ENCODE measurements around the gene PABPN1L. TPM values are rescaled to one million over a fixed set of nuclear protein-coding genes. Genes with fewer than 3 reads are reported as not detected.

The PABPN1L gene
- total RNA-seq, 6 experiments from 2014 or later, result 0.37 TPM; not detected in 5

- no CpG with 5 or more reads among the region's 19 CpGs for WGBS (ENCODE audit: insufficient coverage, low coverage, low lambda C conversion rate, missing lambda C conversion rate)
- no peak for TF ChIP-seq POLR2A (IDR thresholded peaks at IDR 0.05)
- TF ChIP-seq CTCF (IDR thresholded peaks at IDR 0.05), result no peak
- peaks cover 0 to 6% (median 3%) of the 10 kb centered on the region in 4 donors for H3K4me1 ChIP-seq
- DNase-seq, result no peak
- H3K27ac ChIP-seq, result no peak overlapping the region
- H3K9me3 ChIP-seq, result no peaks in the 10 kb centered on the region
- H3K27me3 ChIP-seq, result no peaks in the 10 kb centered on the region
- H3K36me3 ChIP-seq, result peaks cover 0 to 29% (median 5%) of the 10 kb centered on the region in 4 donors
- no peak overlapping the region for H3K4me3 ChIP-seq
- no peak for ATAC-seq
- intact Hi-C loops (cut with DNase I), result loop anchor here in 1 of 2 donors (10.0 kb wide), 1 partner anchor 47 kb away; the partner anchor contains the start of gene APRT
Observed at GRCh38 chr16:88861359-88861758, 5.1 kb downstream of the PABPN1L start.

GRCh38 chr16:88859381-88860091 is 6.9 kb downstream of the PABPN1L start:
- no peak for ATAC-seq
- 89% methylated on average over 14 of the region's 20 CpGs for WGBS (ENCODE audit: insufficient coverage, low coverage, low lambda C conversion rate, missing lambda C conversion rate)
- peaks cover 0 to 29% (median 5%) of the 10 kb centered on the region in 4 donors for H3K36me3 ChIP-seq
- no peak for TF ChIP-seq CTCF (IDR thresholded peaks at IDR 0.05)
- no peak for TF ChIP-seq POLR2A (IDR thresholded peaks at IDR 0.05)
- H3K27ac ChIP-seq, result no peak overlapping the region
- no peaks in the 10 kb centered on the region for H3K9me3 ChIP-seq
- no peak overlapping the region for H3K4me3 ChIP-seq
- peaks cover 0 to 18% (median 7%) of the 10 kb centered on the region in 4 donors for H3K4me1 ChIP-seq
- intact Hi-C loops (cut with DNase I), result loop anchor here in 1 of 2 donors (10.0 kb wide), 1 partner anchor 45 kb away; the partner anchor contains the start of gene APRT
- H3K27me3 ChIP-seq, result no peaks in the 10 kb centered on the region
- no peak for DNase-seq

GRCh38 chr16:88857728-88858339 is 8.6 kb downstream of the PABPN1L start:
- TF ChIP-seq CTCF (IDR thresholded peaks at IDR 0.05), result peak; percentile 48 to 72 (median 67)
- no peak for TF ChIP-seq POLR2A (IDR thresholded peaks at IDR 0.05)
- H3K27ac ChIP-seq, result peak overlapping the region in 2 of 3 donors; percentile 54 to 64
- H3K4me1 ChIP-seq, result peaks cover 0 to 18% (median 7%) of the 10 kb centered on the region in 4 donors
- no peaks in the 10 kb centered on the region for H3K27me3 ChIP-seq
- no peaks in the 10 kb centered on the region for H3K9me3 ChIP-seq
- intact Hi-C loops (cut with DNase I), result no loop called here
- peaks cover 0 to 29% (median 5%) of the 10 kb centered on the region in 4 donors for H3K36me3 ChIP-seq
- DNase-seq (peak; percentile 78 to 85 (median 84)), ATAC-seq (peak; percentile 65 to 71 (median 67))
- H3K4me3 ChIP-seq, result peak overlapping the region; percentile 94 to 98 (median 96)
- WGBS (ENCODE audit: insufficient coverage, low coverage, low lambda C conversion rate, missing lambda C conversion rate), result 14% methylated on average over 12 of the region's 12 CpGs

GRCh38 chr16:88856828-88857727 is 9.4 kb downstream of the PABPN1L start, which contains the start of the genes GALNS and TRAPPC2L:
GALNS (minus strand) TSS chr16:88856947; CDS start chr16:88856877, 70 bp downstream.
TRAPPC2L (plus strand) TSS chr16:88857127; CDS start chr16:88857151, 24 bp downstream.
- intact Hi-C loops (cut with DNase I), result no loop called here
- 0% methylated on average over 18 of the region's 87 CpGs for WGBS (ENCODE audit: insufficient coverage, low coverage, low lambda C conversion rate, missing lambda C conversion rate)
- DNase-seq, result peak; percentile 99
- peak within 1 kb of the TSS; percentile 48 to 64 (median 54) for H3K27ac ChIP-seq
- H3K4me3 ChIP-seq, result peak within 1 kb of the TSS; percentile 94 to 98 (median 96)
- no peaks in the 10 kb centered on the region for H3K9me3 ChIP-seq
- peaks cover 0 to 18% (median 7%) of the 10 kb centered on the region in 4 donors for H3K4me1 ChIP-seq
- H3K36me3 ChIP-seq, result peaks cover 0 to 29% (median 5%) of the 10 kb centered on the region in 4 donors
- H3K27me3 ChIP-seq, result no peaks in the 10 kb centered on the region
- no peak for TF ChIP-seq CTCF (IDR thresholded peaks at IDR 0.05)
- peak; percentile 72 for TF ChIP-seq POLR2A (IDR thresholded peaks at IDR 0.05)
- peak; percentile 93 to 96 (median 96) for ATAC-seq

Measured in right lobe of liver (tissue), 6 donors.